Muscle layer of duodenum (tissue), 2 donors: ENCODE data around the gene IL1RAPL2.

Source experiments
- H3K27ac ChIP-seq: one replicate; pipeline ENCODE4 v1.7.0; 2013; ENCODE audit warnings: mild to moderate bottlenecking, low read length
- H3K27me3 ChIP-seq: one replicate; pipeline ENCODE4 v1.7.0; 2013; ENCODE audit warnings: low read depth, mild to moderate bottlenecking, control low read depth, low read length
- H3K36me3 ChIP-seq, 2 donors: one replicate each; pipeline ENCODE4 v1.7.0; 2013; ENCODE audit warnings: low read length in 2 of 2, control low read depth in 1 of 2, mild to moderate bottlenecking in 1 of 2; ENCODE audit not compliant: insufficient read depth in 2 of 2, control insufficient read depth in 1 of 2
- H3K4me1 ChIP-seq, 2 donors: one replicate each; pipeline ENCODE4 v1.7.0; 2013; ENCODE audit warnings: low read length in 2 of 2, mild to moderate bottlenecking in 2 of 2, control low read depth in 1 of 2, moderate library complexity in 1 of 2; ENCODE audit not compliant: insufficient read depth in 2 of 2, control insufficient read depth in 1 of 2
- H3K4me3 ChIP-seq, 2 donors: one replicate each; pipeline ENCODE4 v1.7.0; 2013; ENCODE audit warnings: low read length in 2 of 2, low read depth in 1 of 2, mild to moderate bottlenecking in 1 of 2
- H3K9me3 ChIP-seq, 2 donors: one replicate each; pipeline ENCODE4 v1.7.0; 2013; ENCODE audit warnings: low read length in 2 of 2, control low read depth in 1 of 2, mild to moderate bottlenecking in 1 of 2; ENCODE audit not compliant: control insufficient read depth in 1 of 2
- donor health status: healthy.

Gene IL1RAPL2

DNA sequence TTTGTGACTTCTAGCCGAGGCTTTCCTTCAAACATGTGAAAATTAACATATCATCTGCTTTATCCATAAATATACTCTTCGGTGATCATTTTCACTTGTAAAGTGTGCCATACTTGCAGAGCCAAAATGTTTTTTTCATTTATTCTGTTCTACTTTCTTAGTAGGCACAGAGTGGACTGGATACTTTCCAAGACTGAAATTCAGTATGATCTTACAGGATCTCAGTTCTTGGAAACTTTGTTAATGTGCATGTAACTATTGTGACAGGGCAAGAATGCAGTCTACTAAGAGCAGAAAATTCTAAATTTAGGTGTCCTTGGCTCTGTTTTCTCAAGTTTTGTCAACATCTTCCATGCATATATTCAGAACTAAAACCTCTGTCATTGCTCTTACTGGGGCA is 369.6 kb downstream of the IL1RAPL2 start:
- Histone ChIP-seq H3K4me1 (no peaks in the 10 kb centered on the region), H3K9me3 (no peaks in the 10 kb centered on the region), H3K4me3 (no peak overlapping the region), H3K27ac (no peak overlapping the region), H3K36me3 (no peaks in the 10 kb centered on the region), H3K27me3 (no peaks in the 10 kb centered on the region)

DNA sequence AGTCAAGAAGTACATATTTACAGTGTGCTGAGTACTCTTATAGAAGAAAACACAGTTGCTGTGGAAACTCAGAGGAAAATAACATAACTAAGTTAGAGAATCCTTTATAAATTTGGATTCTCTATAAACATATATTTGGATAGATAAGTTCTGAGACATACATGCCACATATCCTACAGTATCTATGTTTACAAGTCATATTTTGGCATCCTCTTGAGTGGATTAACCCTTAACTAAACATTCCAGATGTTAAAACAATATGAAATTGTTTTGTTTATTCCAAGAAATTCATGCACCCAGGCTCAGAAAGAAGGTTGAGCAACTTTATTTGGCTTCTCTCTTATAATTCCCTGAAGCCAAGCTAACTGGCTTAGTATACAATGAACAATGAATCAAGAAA is 387.3 kb downstream of the IL1RAPL2 start:
- no peaks in the 10 kb centered on the region for H3K4me1 ChIP-seq
- H3K27me3 ChIP-seq, result no peaks in the 10 kb centered on the region
- H3K4me3 ChIP-seq, result no peak overlapping the region
- H3K27ac ChIP-seq, result no peak overlapping the region
- H3K9me3 ChIP-seq, result no peaks in the 10 kb centered on the region
- H3K36me3 ChIP-seq, result no peaks in the 10 kb centered on the region

- Histone ChIP-seq H3K36me3 (no peaks in the 10 kb centered on the region), H3K4me1 (no peaks in the 10 kb centered on the region), H3K4me3 (no peak overlapping the region), H3K27me3 (no peaks in the 10 kb centered on the region), H3K9me3 (no peaks in the 10 kb centered on the region), H3K27ac (no peak overlapping the region)
These were observed 395.9 kb downstream of the IL1RAPL2 start for GRCh38 chrX:104961926-104962325.

GRCh38 chrX:104968241-104968640 is 402.2 kb downstream of the IL1RAPL2 start:
- no peaks in the 10 kb centered on the region for H3K9me3 ChIP-seq
- no peak overlapping the region for H3K4me3 ChIP-seq

DNA sequence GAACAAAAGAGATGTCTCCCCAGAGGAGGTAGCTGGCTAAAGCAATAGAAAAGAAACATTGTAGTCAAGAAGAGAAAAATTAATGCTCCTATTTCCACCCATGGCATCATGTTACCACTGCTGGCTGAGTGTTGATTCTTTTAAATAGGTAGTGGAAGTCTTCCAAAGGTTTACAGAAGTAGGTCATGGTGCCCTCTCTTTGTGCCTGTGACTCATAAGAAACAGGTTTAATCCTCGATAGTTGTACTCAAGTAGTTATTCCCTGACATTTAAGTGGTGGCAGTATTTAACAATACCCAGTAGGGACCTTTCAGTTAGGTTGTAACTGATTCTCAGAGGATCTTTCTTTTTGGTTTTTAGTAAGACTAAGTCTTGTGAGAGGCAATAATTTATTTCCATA is 406.7 kb downstream of the IL1RAPL2 start:
- Histone ChIP-seq H3K9me3 (no peaks in the 10 kb centered on the region), H3K4me3 (no peak overlapping the region), H3K27ac (no peak overlapping the region), H3K27me3 (no peaks in the 10 kb centered on the region), H3K36me3 (no peaks in the 10 kb centered on the region), H3K4me1 (no peaks in the 10 kb centered on the region)

More at GRCh38 chrX:104968241-104968640, 402.2 kb downstream of the IL1RAPL2 start:
- Histone ChIP-seq H3K4me1 (no peaks in the 10 kb centered on the region), H3K27me3 (no peaks in the 10 kb centered on the region), H3K27ac (no peak overlapping the region), H3K36me3 (no peaks in the 10 kb centered on the region)

- no peaks in the 10 kb centered on the region for H3K36me3 ChIP-seq
- H3K27me3 ChIP-seq, result no peaks in the 10 kb centered on the region
- H3K4me3 ChIP-seq, result no peak overlapping the region
These were observed 421.1 kb downstream of the IL1RAPL2 start for GRCh38 chrX:104987063-104987462.

DNA sequence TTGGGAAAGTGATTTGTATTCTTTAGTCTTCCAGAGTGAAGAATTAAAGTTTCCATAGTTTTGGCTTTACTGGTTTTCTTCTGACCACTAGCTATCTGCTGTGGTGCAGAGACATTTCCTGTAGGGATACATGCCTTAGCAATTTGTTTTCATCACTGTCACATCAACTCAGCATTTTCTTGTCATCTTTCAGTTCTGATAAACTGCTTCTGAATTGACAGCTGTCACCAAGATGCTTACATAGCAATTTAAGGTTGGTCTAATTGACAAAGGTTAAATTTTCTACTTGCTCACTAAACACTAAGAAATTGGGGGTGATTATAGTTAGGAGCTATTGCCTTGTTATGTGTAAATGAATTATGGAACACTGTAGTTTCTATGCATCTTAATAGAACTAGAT is 422.0 kb downstream of the IL1RAPL2 start:
- H3K4me3 ChIP-seq, result no peak overlapping the region
- no peak overlapping the region for H3K27ac ChIP-seq
- no peaks in the 10 kb centered on the region for H3K27me3 ChIP-seq
- no peaks in the 10 kb centered on the region for H3K4me1 ChIP-seq
- no peaks in the 10 kb centered on the region for H3K36me3 ChIP-seq
- H3K9me3 ChIP-seq, result no peaks in the 10 kb centered on the region

More at GRCh38 chrX:104987063-104987462, 421.1 kb downstream of the IL1RAPL2 start:
- Histone ChIP-seq H3K27ac (no peak overlapping the region), H3K4me1 (no peaks in the 10 kb centered on the region), H3K9me3 (no peaks in the 10 kb centered on the region)

DNA sequence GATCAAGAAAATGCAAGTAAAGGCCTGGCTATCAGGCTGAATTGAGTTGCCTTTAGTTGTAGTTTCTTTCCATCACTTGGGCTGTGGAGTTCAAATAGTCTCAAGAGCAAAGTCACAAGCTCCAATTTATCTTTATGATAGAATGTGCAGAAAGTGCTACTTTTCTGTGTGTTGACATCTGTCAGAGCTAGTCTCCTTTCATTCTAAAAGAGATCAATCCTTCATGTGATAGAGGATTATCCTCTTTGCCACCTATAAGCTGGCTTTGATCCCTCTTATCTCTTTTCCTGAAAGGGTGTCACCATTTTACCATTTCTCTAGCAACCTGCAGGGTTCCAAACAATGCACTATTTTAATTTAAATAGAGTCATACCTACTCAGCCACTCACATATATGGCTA is 429.5 kb downstream of the IL1RAPL2 start:
- H3K4me1 ChIP-seq, result no peaks in the 10 kb centered on the region
- no peaks in the 10 kb centered on the region for H3K27me3 ChIP-seq
- H3K27ac ChIP-seq, result no peak overlapping the region
- H3K36me3 ChIP-seq, result no peaks in the 10 kb centered on the region
- H3K4me3 ChIP-seq, result no peak overlapping the region
- H3K9me3 ChIP-seq, result no peaks in the 10 kb centered on the region

DNA sequence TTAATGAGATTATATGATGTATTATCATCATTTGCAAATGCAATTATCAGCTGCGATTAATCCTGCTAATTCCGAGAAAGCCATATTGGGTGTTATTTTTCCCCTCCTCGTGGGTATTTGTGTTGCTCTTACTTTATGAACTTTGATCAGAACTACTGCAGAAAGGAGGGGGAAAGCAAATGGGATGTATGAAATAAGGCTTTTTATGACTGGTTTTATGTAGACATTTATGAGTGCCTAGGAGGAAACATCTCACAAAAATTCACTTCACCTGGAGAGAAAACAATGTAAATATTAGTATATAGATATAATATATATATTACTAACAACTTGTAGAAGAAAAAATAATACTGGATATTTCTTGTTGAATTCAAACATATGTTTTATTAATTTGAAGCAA is 440.1 kb downstream of the IL1RAPL2 start:
- H3K36me3 ChIP-seq, result no peaks in the 10 kb centered on the region
- H3K27ac ChIP-seq, result no peak overlapping the region
- no peaks in the 10 kb centered on the region for H3K9me3 ChIP-seq
- H3K4me3 ChIP-seq, result no peak overlapping the region
- no peaks in the 10 kb centered on the region for H3K27me3 ChIP-seq
- no peaks in the 10 kb centered on the region for H3K4me1 ChIP-seq

DNA sequence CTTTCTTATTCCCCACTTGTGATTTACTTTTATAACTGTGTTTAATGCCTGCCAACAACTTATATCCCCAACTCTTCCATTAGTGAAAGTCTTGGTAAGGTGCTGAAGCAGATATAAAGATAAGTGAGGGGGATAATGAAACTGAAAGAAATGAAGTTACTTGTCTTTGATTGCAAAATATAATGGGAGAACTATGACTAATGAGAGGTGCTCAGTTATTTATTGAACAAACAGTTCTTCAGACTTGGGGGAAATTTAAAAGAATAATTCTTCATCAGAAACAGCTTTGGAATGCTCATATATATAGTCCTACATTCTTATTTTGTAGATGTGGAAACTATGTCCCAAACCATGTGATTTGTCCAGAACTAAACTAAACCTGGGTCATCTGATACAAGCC is 441.0 kb downstream of the IL1RAPL2 start:
- H3K27me3 ChIP-seq, result no peaks in the 10 kb centered on the region

GRCh38 chrX:105013719-105014118 is 447.7 kb downstream of the IL1RAPL2 start:
- Histone ChIP-seq H3K4me3 (no peak overlapping the region), H3K27me3 (no peaks in the 10 kb centered on the region), H3K4me1 (no peaks in the 10 kb centered on the region), H3K9me3 (no peaks in the 10 kb centered on the region), H3K27ac (no peak overlapping the region), H3K36me3 (no peaks in the 10 kb centered on the region)

More for the DNA sequence above, 441.0 kb downstream of the IL1RAPL2 start:
- H3K36me3 ChIP-seq, result no peaks in the 10 kb centered on the region
- H3K9me3 ChIP-seq, result no peaks in the 10 kb centered on the region
- no peak overlapping the region for H3K4me3 ChIP-seq
- no peak overlapping the region for H3K27ac ChIP-seq
- H3K4me1 ChIP-seq, result no peaks in the 10 kb centered on the region

GRCh38 chrX:105017641-105018040 is 451.6 kb downstream of the IL1RAPL2 start:
- H3K36me3 ChIP-seq, result no peaks in the 10 kb centered on the region
- no peaks in the 10 kb centered on the region for H3K9me3 ChIP-seq
- no peak overlapping the region for H3K4me3 ChIP-seq
- H3K27me3 ChIP-seq, result no peaks in the 10 kb centered on the region
- H3K4me1 ChIP-seq, result no peaks in the 10 kb centered on the region
- no peak overlapping the region for H3K27ac ChIP-seq
